IPS-18a (cell line): Measurements from ENCODE around the gene LSM14A.

Experiments
- H3K27ac ChIP-seq: one replicate; pipeline ENCODE4 v1.5.1; 2013; ENCODE audit warnings: low read length
- H3K27me3 ChIP-seq: one replicate; pipeline ENCODE4 v1.6.1; 2013; ENCODE audit warnings: mild to moderate bottlenecking, low read length; ENCODE audit not compliant: control insufficient read depth, insufficient read depth
- H3K36me3 ChIP-seq: one replicate; pipeline ENCODE4 v1.6.1; 2013; ENCODE audit warnings: low read depth, low read length; ENCODE audit not compliant: control insufficient read depth
- H3K4me1 ChIP-seq: one replicate; pipeline ENCODE4 v1.6.1; 2013; ENCODE audit warnings: low read depth, low read length; ENCODE audit not compliant: control insufficient read depth
- H3K4me3 ChIP-seq: one replicate; pipeline ENCODE4 v1.5.1; 2013; ENCODE audit warnings: low read length
- H3K9ac ChIP-seq: one replicate; pipeline ENCODE4 v1.6.1; 2013; ENCODE audit warnings: mild to moderate bottlenecking, low read length, moderate library complexity
- H3K9me3 ChIP-seq: one replicate; pipeline ENCODE4 v1.6.1; 2013; ENCODE audit warnings: low read depth, low read length; ENCODE audit not compliant: control insufficient read depth

LSM14A gene

DNA sequence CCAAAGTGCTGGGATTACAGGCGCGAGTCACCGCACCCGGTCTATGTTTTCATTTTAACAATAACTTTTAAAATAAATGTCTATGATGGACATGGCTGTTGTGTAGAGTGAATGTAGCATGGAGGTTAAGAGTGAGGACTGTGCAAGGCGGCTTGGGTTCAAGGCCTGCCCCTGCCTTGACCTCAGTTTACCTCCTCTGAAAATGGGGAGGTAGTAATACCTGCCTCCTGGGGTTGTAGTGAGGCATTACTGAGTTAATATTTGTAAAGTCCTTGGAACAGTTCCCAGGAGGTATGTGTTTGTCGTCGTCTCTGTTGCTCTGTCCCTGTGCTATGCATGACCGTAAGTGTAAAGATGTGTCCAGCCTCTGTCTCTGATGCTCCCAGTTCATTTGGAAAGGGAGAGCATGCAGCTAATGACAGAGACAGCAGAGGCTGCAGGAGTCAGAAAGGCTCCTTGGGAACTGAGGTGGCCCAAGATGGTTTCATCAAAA is 91.5 kb downstream of the LSM14A start:
- Histone ChIP-seq H3K4me1 (peaks cover 6% of the 10 kb centered on the region), H3K9me3 (no peaks in the 10 kb centered on the region), H3K27me3 (no peaks in the 10 kb centered on the region), H3K36me3 (no peaks in the 10 kb centered on the region), H3K4me3 (no peak overlapping the region), H3K9ac (no peak overlapping the region), H3K27ac (no peak overlapping the region)

DNA sequence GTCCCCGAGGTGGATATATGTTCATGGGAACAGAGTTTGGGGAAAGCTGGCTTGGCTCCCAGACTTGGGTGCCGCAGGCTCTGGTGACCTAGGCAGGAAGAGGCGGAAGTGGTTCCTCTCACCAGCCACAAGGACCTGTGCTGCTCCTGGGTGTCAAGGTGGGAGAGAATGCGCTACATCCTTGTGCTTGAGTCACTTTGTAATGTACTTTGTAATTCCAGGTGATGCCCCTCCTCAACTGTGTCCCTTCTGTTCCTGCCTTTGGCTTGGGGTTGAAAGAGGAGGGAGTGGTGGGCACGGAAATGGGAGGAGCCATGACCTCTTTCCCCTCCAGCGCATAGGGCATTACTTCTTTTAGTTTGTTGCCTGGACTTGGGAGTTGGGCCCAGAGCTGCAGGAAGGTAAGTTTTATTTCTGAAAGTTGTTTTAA is 92.9 kb downstream of the LSM14A start:
- no peaks in the 10 kb centered on the region for H3K27me3 ChIP-seq
- no peaks in the 10 kb centered on the region for H3K36me3 ChIP-seq
- no peak overlapping the region for H3K4me3 ChIP-seq
- no peak overlapping the region for H3K27ac ChIP-seq
- no peak overlapping the region for H3K9ac ChIP-seq
- H3K4me1 ChIP-seq, result peaks cover 13% of the 10 kb centered on the region
- H3K9me3 ChIP-seq, result no peaks in the 10 kb centered on the region

DNA sequence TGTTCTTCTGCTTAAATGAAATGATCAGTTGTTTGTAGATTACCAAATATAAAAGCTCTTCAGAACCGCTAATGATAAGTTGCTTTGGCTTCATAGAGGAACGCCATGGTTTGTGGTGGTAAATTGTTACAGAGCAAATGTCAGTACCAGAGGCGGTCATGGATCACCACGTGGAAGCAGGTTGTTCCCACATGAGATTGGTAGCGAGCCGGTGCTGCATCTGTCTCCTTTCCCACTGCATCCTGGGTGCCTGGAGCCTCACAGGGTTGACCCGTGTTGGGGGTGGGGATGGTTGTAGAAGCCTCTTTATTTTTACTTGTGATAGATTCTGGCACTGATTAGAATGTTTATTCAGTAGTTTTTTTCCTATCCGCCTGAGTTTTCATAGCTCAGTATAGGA is 96.8 kb downstream of the LSM14A start:
- Histone ChIP-seq H3K9me3 (no peaks in the 10 kb centered on the region), H3K4me1 (peaks cover 14% of the 10 kb centered on the region), H3K9ac (no peak overlapping the region), H3K36me3 (no peaks in the 10 kb centered on the region), H3K27ac (no peak overlapping the region), H3K27me3 (no peaks in the 10 kb centered on the region), H3K4me3 (no peak overlapping the region)

DNA sequence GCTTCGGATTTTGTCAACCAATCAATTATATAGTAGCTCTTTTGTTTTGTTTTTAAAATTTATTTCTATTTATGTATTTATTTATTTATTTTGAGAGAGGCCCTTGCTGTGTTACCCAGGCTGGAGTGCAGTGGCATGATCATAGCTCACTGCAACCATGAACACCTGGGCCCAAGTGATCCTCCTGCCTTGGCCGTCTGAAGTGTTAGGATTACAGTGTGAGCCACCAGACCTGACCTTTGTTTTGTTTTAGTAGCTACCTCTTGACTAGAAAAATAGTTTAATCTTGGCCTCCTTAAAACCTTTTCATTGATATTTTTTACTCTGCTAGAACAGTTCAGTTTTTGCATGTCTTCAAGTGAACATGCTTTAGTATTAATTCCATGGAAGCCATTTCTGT is 97.2 kb downstream of the LSM14A start:
- H3K4me1 ChIP-seq, result peaks cover 14% of the 10 kb centered on the region
- no peak overlapping the region for H3K27ac ChIP-seq
- no peak overlapping the region for H3K4me3 ChIP-seq
- H3K36me3 ChIP-seq, result no peaks in the 10 kb centered on the region
- H3K9ac ChIP-seq, result no peak overlapping the region
- H3K9me3 ChIP-seq, result no peaks in the 10 kb centered on the region
- H3K27me3 ChIP-seq, result no peaks in the 10 kb centered on the region

DNA sequence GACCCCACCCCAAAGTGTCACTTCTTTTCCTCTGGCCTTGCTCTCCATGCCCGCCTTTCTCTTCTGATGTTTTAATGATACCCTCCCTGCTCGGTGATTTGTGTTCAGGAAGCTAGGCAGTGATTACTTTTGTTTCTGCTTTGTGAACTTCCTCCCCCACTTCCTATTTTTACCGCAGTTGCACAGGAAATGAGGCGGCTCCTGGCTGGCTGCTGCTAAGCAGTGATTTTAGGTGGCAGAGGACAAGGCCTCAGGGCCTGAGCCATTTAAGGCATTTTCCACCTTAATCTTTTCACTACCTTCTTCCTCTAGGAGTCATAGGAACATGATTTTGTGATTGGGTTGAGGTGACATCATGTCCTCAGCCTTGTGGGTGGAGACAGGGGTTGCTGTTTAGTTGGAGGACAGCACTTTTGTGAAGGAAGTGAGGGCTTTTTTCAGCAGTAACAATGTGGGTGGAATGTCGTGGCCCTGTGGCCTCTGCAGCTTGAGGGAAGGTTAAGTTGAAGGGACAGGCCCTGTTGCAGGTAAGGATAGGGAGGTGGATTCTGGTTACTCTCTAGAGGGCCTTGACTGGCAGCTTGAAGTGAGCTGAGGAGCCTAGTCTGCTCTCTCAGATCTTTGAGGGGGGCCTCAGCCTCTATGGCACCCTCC is 97.8 kb downstream of the LSM14A start:
- Histone ChIP-seq H3K9me3 (no peaks in the 10 kb centered on the region), H3K27me3 (no peaks in the 10 kb centered on the region), H3K9ac (no peak overlapping the region), H3K4me1 (peaks cover 13% of the 10 kb centered on the region), H3K4me3 (no peak overlapping the region), H3K27ac (peak overlapping the region; percentile 63), H3K36me3 (no peaks in the 10 kb centered on the region)

DNA sequence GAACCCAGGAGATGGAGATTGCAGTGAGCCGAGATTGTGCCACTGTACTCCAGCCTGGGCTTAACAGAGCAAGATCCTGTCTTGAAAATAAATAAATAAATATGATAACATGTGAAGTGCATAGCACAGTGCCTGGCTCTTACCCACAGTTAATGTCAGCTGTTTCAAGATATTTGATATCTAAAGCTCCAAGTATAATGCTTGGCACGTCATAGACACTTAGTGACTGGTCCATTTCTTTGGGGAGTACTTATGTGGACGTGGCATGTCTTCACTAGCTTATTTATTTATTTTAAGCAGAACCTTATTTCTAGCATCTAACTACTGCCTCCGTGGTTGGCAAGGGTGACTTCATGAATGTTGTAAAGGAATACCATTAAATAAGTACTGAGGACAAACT is 100.8 kb downstream of the LSM14A start:
- Histone ChIP-seq H3K9me3 (no peaks in the 10 kb centered on the region), H3K27me3 (no peaks in the 10 kb centered on the region), H3K27ac (no peak overlapping the region), H3K36me3 (no peaks in the 10 kb centered on the region), H3K9ac (no peak overlapping the region), H3K4me1 (peaks cover 8% of the 10 kb centered on the region), H3K4me3 (no peak overlapping the region)

DNA sequence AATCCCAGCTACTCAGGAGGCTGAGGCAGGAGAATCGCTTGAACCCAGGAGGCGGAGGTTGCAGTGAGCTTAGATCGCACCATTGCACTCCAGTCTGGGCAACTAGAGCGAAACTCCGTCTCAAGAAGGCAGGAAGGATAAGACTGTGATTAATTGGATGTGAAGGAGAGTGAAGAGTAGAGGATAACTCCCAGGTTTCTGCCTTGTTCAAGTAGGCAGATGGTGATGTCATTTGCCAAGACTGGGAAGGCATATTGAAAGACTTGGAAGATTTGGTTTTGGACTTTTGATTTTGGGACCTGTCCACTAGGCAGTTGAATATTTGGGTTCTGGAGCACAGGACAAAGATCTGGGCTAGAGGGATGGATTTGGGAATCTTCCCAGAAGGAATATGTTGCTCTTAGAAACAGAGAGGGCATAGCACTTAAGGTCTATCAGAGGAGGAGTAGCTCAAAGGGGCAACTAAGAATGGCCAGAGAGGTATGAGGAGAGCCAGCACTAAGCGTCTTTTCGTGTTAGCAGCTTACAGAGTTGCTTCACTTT is 102.1 kb downstream of the LSM14A start:
- no peak overlapping the region for H3K9ac ChIP-seq
- peaks cover 8% of the 10 kb centered on the region for H3K4me1 ChIP-seq

DNA sequence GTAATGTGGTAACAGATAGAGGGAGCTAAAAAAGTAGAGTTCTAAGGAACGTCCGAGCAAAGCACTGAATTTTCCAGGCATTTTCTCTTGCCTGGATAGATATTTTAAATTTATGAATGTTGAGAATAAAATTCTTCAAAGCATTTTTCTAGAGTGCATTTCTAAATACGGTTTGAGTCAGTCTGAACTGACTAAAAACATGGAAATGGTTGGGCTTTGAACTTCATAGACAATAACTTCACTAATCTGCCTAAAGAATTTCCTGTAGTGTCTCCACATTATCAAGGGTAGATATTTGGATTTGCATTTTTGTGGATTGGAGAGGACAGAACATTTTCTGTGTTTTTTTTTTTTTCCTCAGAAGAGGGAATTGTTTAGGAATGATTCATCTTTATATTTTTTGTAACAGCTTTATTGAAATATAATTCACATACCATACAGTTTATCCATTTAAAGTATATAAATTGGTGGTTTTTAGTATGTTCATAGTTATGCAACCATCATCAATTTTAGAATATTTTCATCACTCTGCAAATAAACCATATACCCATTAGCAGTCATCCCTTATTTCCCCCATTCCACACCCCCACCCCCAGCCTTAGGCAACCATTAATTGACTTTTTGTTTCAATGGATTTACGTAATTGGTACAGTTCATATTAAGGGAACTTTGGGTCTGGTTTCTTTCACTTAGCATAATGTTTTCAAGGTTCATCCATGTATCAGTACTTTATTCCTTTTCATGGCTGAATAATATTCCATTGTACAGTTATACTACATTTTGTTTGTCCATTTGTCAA is 102.7 kb downstream of the LSM14A start:
- Histone ChIP-seq H3K27ac (no peak overlapping the region), H3K36me3 (no peaks in the 10 kb centered on the region), H3K27me3 (no peaks in the 10 kb centered on the region), H3K9ac (no peak overlapping the region), H3K4me1 (peaks cover 3% of the 10 kb centered on the region), H3K9me3 (no peaks in the 10 kb centered on the region), H3K4me3 (no peak overlapping the region)

More for the DNA sequence above, 102.1 kb downstream of the LSM14A start:
- no peaks in the 10 kb centered on the region for H3K9me3 ChIP-seq
- no peak overlapping the region for H3K27ac ChIP-seq
- H3K27me3 ChIP-seq, result no peaks in the 10 kb centered on the region
- H3K36me3 ChIP-seq, result no peaks in the 10 kb centered on the region
- no peak overlapping the region for H3K4me3 ChIP-seq

DNA sequence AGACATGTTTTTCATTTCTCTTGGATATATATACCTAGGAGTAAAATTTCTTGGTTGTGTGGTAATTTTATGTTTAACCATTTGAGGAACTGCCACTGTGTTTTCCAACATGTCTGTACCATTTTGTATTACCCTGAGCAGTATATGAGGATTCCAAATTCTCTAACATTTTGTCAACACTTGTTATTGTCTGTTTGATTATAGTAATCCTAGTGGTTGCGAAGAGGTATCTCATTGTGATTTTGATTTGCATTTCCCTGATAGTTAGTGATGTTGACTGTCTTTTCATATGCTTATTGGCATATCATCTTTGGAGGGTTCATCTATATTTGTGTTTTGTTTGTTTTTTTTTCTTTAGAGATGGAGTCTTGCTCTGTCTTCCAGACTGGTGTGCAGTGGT is 103.4 kb downstream of the LSM14A start:
- Histone ChIP-seq H3K36me3 (no peaks in the 10 kb centered on the region), H3K27ac (no peak overlapping the region), H3K9ac (no peak overlapping the region), H3K4me3 (no peak overlapping the region), H3K9me3 (no peaks in the 10 kb centered on the region), H3K4me1 (no peaks in the 10 kb centered on the region), H3K27me3 (no peaks in the 10 kb centered on the region)

DNA sequence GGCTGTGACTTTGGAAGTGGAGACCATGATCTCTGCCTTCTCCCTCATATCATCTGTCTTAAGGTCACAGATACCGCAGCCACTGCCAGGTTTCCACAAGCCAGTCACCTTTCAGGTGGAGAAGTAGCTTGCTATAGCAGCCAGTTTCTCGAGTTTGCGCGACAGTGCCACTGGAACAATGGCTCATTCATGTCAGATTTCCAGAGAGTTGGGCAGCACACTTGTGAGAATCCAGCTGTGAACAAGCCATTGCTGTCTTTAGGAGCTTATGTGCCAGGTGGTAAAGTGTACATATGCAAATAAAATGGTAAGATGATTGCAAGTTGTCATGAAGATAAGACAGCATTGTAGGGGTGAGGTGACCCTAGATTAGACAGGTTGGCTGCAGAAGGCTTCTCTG is 104.3 kb downstream of the LSM14A start:
- no peak overlapping the region for H3K9ac ChIP-seq
- no peak overlapping the region for H3K27ac ChIP-seq

DNA sequence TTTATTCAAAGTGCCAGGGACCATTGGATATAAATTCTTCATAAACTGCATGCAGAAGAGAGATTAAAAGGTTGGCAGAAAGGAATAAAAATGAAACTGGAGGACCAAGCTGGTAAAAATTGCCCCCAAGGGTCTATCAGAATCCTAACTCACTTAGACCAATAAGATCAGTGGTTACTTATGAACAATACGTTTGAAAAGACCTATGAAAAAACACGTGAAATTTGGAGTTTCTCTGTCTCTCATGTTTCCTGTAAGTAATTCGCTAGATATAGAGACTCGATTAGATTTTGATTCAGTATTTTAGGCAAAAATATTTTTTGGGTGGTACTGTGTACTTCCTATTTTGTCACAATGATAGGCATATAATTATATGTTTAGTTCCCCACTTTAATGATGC is 104.9 kb downstream of the LSM14A start:
- no peaks in the 10 kb centered on the region for H3K36me3 ChIP-seq
- H3K9me3 ChIP-seq, result no peaks in the 10 kb centered on the region
- H3K27ac ChIP-seq, result no peak overlapping the region
- H3K4me1 ChIP-seq, result no peaks in the 10 kb centered on the region
- H3K27me3 ChIP-seq, result no peaks in the 10 kb centered on the region
- no peak overlapping the region for H3K9ac ChIP-seq
- no peak overlapping the region for H3K4me3 ChIP-seq

More for the DNA sequence above, 104.3 kb downstream of the LSM14A start:
- Histone ChIP-seq H3K27me3 (no peaks in the 10 kb centered on the region), H3K36me3 (no peaks in the 10 kb centered on the region), H3K9me3 (no peaks in the 10 kb centered on the region), H3K4me3 (no peak overlapping the region), H3K4me1 (no peaks in the 10 kb centered on the region)
